ENCODE measurements around the gene ARHGAP15.

Gene ARHGAP15

DNA sequence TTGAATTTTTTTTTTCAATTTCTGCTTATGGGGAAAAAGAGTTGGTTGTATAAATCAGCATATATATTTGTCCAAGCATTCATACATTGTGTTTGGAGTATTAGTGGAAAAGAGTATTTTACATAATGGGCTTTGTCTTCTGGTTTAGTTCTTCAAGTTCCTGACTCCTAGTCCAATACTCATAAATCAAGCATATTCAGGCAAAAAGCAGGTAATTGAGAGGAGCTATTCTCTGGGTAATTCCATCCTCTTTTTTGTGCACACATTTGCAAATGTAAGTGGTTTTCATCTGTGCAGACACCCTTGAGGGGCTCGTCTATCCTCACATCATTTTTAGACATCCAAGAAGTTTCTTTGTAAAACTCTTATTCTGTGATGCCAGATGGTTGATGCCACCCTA, 337.2 kb downstream of the ARHGAP15 start:
- DNase-seq = no peak

DNA sequence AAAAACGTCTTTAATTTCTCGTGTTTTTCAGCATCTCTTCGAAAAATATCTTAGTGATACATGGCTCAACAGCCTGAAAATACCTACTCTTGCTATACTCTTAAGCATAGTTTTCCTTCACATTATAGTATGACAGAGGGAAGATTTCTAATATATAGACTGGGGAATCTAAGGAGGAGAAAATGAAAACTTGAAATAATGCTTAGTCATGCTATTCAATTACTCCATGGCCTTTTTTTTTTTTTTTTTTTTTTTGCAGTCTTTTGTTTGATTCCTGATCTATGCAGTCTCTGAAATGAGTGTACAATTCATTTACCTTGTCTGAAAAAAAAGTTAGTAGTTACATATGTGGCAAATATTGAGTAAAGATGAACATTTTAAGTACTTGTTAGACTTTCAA, 337.8 kb downstream of the ARHGAP15 start:
- no peak for DNase-seq

DNA sequence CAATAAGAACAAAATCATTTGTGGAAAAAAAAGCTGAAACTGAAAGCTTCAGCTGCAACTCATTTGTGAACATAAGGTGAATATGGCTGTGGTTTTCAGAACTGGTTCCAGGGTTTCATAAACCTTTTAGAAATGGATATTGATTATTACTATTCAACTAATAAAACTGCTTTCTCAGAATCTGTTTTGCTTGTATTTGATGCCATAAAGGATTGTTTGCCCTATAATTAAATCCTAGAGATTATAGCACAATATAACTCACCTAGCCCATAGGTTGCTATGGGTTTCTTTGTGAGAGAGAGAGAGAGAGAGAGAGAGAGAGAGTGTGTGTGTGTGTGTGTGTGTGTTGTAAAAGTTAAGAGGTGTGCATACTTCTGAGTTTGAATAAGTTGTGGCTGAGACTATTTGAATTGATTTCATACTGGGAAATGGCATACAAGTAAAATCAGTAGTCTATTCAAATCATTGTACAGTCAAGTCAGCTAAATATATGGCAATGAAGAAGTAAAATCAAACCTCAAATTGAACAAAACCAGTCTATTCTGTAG, 339.2 kb downstream of the ARHGAP15 start:
- DNase-seq = no peak

DNA sequence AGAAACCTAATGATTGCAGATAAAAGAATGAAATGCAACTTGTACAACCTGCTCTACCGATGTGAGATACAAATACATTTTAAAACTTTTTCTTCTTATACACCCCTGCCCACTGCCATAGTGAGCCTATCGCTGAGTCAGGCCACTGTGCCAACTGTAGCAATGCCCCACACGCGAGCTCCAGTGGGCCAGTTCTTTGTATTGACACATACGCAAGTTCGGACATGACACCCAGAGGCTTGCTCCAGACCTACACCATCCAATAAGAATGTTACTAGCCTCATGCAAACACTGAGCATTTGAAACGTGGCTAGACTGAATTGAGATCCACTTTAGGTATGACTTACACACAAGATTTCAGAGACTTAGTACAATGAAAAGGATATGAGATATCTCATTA, 340.1 kb downstream of the ARHGAP15 start:
- DNase-seq = no peak

DNA sequence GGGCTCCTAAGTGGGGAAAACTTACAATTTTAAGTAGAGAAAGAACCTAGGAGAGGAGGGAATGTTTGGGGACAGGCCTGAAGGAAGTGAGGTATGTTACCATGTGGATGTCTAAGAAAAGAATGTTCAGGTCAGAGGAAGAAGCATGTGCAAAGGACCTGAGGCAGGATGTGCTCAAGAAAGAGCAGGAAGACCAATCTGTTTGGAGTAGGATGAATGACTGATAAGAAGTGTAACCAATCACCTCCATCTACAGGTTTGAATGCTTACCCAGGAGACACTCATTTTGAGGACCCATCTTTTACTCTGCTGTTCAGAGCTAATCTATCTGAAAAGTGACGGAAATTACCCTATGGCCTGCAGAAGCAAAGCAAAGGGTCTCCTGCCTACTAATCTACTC, 342.3 kb downstream of the ARHGAP15 start:
- no peak for DNase-seq

DNA sequence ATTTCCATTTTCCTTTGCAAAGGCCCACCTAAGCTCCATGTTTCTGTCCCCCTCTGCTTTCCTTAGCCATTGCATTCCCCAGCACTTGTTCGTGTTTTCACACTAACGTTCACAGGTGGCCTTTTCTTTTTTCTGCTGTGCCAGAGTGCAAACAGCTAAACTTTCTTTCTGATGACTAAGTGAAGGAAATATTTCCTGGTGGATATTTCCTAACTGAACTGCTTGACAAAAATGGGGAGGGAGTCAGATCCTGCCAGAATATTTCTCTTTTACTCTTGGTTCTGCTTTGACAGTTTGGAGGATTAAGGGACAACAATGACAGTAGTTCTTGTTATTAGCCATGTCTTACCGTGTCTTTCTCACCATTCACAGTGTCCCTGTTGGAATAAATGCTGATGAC, 344.0 kb downstream of the ARHGAP15 start:
- DNase-seq = no peak

DNA sequence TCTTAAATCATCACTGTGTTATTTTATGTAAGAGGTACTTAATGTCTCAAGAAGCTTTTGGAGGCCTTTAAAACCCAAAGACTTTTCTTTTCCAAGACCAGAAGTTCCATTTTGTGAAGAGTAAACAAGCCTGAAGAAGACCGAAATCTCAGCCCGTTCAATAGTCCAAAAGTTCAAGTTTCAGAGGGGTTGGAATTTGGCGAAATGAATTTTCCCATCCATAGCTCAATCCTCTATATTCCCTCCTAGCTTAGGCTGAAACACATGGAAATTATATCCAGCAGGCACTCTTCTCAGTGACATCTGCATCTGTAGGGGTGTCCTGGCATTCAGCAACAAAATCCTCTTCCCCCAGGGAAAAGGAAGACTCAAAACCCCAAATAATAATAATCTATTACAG, 344.6 kb downstream of the ARHGAP15 start:
- no peak for DNase-seq

DNA sequence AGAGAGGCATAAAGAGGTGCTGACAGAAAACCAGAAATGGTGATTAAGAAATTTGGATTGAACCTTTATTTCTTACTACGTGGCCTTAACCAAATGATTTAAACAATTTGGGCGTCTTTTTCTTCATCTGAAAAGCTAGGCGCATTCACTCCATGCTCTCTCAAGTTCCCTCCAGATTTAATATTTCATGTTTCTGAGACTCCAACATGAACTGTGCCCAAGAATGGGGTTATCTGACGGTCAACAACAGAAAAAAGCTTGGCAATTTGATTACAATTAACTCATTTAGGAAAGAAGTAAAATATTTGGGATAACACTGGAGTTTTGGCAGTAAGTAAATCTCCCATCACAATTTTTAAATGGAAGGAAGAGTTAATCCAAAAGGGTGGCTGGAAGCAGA, 345.4 kb downstream of the ARHGAP15 start:
- no peak for DNase-seq

DNA sequence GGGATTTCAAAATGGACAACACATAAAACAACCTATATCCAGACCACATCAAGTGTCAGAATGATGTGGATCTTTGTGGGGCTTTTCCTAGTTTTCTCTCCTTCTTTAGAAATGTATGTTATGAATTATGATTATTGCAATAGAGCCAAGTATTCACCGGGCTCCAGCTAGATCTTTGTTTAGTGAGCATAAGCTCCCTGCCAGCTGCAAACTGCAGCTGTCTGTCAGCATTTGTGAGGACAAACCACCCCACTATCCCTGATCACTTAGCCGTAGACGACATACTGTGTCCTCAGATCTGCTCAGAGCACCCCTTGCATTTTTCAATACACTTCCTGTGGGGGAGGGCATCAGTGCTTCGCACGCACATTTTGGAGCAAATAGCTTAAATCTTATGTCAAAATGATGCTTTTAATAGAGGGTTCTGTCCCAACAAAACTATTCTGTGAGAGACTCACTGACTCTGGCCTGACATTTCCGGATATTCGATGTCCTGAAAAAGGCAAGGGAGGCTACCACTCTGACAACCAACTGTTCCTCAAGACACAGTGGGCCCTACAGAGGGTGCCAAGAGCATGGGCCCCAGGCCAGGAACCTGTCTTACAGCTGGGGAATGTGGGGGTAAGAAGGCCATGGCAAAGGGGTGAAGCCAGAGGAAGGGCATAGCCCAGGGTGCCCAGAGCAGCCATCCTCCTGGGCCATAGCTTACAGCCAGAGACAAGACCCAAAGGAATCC, 346.0 kb downstream of the ARHGAP15 start:
- no peak for DNase-seq

DNA sequence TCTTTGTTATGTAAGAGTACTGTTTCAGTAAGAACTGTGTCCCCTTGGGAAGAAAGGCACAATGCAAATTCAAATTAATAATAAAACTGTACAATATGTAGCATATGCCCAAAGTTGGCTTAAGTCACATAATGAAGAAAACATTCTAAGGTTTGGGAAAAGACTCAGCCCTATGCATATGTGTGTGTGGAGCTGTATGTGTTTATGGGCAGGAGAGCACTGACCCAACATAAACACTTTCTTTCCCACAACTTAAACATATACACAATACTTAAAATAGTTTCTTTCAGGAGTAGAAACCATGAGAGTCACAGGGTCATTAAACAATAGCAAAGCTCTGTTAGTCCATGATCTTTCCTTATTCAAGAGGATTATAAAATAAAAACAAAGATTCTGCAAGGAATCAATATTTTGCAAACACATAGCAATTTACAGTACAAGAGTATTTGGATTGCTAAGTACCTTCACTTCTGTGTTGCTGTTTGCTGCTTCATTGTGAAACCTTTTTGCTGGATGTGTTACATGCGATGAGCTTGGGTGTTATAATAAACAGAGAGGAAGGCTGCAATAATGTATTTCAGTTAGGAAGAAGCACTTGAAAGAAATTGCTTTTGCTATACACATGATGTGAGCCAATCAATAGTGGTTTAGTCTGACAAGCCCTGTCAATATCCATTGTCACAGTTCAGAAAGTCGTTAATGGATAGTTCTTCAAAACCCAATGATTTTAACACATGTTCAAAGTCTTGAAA, 347.3 kb downstream of the ARHGAP15 start:
- DNase-seq = no peak

DNA sequence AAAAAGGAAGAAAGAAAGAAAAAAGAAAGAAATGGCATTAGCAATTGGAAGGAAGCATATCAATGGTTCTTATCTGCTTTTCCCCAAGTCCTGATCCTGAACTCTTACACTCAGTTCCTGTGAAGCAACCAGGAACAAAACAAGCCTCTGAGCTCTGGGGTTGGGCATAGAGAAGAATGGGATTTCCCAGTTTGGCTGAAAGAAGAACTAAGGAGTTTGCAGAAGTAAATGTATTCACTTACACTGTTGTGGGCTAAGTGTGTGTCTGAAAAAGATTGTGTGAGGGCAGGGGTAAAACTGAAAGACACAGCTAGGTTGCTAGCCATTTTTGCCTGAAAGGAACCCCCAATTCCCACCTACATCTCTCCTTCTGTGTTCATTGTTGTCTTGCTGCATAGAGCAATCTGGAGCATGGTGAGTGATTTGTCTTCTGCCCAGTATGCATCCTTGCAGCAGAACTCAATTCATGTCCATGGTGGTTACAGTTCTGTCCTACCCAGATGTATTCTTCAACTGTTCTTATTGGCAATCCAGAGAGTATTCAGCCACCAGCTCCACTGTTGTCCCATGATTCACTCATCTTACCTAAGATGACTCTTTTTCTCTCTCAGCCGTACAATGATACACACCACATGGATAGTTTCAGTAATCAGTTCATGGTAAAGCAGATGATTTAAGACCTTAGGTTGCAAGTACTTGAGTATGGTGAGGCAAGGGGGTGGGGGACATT, 348.7 kb downstream of the ARHGAP15 start:
- no peak for DNase-seq

DNA sequence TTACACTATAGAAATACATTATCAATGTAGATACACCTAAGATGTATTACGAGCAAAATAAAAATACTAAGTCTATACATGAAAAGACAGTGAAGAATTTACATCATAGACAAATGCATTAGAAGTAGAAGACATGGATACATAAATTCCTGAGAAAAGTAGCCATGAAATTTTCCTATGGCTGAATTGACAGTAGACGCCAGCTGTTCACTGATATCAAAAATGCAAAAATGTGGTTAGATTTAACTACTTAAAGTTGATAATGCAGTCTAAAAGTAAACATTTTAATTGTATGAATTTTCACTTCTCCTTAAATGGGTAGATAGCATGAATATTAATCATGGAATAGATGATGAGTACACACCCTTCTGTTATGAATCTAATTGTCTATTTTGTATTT, 350.9 kb downstream of the ARHGAP15 start:
- no peak for DNase-seq

DNA sequence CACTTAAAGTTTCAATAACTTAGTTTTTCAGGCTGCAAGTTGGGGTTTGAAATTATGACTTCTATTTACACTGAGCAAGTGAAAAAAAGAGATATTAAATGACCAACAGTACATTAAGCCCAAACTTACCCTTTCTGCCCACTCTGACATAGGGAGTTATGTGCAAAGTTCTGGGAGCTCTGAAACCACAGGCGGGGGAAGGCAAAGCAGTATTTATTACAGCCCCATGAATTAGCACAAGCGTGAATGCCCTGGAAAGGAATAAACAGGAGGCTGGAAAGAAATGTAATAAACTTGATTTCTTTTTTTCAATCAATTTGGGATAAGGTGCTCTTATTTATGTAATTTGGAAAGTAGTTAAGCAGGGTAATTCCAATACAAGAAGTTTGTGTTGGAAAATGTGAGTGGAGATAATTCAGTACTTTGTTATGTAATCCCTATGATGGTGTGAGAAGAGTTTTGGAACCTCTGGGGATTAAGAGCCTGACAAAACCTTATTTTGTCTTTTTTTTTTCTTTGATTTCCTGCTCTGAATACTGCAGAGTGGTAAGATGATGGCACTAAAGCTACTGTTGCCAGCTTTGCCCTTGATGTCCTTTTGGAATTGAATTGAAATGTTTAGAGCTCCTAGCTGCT, 351.5 kb downstream of the ARHGAP15 start:
- DNase-seq = no peak

DNA sequence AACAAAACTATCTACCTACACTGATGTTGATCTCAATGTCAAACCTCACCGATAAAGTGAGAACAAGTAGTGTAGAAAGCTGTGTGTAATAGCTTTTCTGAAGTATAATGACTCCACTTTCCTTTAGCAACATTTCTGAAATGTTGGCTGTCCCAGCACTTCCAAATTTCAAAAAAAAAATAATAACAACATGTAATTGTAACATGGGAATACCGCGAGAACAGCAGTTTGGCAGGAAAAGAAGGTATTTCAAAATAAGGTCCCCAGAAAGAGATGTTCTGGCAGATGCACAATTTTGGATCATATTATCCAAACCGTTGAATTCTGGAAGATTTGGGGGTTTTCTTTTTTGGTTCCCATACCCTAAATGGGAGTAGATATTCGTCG, 352.0 kb downstream of the ARHGAP15 start:
- no peak for DNase-seq

DNA sequence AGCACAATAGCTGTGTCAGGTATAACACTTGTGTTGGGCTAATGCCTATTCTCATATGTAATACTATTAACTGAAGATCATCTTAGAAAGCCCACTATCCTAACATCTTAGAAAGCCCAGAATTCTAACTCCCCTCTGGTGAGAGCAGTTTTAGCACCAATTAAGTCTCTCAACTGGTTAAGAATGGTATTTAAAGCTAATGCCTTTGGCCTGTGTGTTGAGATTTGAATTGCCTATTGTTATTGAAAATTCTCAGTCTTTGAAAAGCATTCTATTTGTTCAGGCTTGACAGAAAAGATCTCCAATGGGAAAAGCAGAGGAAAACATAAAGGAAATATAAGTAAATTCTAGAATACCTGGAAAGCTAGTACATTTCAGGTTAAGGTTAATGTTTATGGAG, 352.5 kb downstream of the ARHGAP15 start:
- no peak for DNase-seq

DNA sequence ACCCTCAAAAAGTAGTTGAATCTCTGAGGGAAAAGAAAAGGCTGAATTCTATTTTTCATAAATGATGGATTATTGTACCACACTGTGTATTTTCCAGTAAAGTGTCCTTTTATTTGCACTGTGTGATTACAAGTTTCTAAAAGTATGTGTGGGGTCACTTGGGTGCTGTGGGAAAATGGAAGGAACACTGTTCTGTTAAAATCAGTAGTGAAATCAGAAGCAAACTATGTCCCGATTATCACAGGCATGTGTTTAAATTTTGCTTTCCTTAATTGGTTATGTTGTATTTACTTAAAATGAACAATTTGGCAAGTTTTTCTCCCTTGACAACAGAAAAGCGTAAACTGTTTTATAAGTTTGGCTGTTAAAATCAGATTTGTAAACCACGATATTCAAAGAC, 353.1 kb downstream of the ARHGAP15 start:
- no peak for DNase-seq

DNA sequence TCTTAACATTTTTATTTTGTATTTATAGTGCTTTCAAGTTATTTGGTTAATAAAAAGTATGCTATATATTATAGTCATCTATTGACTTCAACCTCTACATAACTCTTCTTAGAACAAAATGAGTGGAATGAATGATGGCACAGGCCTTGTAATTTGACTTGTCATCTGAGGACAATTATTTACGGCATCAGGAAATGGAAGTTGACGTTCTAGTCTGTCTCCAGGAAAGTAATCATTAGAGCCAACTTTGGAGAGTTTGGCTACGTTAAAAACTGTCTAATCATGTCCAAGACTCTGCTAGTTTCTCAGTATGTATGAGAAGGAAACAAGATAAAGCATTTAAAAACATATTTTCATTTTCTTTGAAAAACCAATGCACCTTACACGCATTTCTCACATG, 353.6 kb downstream of the ARHGAP15 start:
- DNase-seq = no peak

DNA sequence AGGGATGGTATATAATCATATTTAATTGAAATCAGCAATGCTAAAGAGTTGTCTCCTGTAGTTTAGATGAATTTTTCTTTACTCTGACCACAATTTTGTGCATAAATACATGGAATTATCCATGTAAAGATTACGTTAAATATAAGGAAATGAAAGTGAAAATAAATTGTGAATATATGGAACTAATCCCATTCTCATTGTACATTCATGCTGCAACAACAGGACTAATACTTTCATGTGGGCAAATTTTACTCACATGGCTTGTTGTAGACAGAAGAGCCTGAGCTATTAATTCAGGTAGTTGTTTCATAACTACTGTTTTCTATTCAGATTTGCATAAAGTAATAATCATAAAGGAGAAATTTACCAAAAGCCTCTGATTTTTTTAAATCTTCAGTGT, 357.8 kb downstream of the ARHGAP15 start:
- DNase-seq = no peak

DNA sequence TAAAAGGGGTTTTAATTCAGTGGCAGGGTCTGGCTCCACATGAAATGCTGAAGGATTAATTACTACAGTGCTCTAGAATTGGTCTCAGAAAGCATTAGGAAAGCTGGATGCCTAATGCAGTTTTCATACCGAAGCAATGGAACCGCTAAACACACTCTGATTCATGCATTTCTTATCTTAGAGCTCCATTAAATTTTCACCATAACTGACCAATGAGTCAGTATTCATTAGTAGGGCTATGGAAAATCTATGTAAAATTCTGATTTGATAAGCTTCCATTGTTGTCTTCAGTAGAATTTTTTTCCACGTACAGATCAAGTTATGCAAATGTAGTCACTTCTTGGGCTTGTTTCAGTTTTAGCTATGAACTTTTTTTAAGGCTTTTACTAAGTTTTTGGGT, 359.9 kb downstream of the ARHGAP15 start:
- DNase-seq = no peak

DNA sequence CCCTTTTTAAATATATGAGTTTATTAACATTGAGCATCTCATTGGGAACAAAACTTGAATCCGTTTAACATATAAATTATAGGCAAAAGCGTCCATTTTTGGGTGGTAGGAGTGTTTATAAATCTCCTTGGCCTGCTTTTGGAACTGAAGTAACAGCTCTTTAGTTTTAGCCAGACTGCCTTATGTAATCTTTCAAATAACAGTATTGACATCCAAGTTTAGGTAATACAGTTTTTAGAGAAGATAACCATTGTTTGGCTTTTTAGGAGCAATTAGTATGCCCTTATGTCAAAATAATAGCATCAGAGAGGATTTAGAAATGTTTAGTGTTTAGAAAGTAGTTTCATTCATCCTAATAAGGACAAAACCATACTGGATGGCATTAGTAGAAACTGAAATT, 361.9 kb downstream of the ARHGAP15 start:
- no peak for DNase-seq

DNA sequence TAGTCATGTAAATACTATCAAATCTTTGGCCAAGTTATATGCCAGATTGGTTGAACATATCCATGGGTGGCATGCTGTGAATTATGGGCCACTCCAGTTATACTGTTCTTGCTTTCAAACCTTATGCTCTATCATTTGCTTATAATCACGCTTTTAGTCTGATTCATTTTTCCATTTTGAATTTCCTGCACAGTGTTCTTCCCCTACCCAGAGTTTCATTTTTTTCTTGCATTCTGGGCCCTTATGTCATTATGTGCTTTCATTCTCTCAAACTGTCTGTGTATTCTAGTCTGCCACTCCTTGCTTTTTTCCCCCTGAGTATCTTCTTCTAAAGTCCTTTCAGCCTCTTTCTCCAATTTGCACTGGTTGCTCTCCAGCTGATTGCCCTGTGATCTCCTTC, 364.1 kb downstream of the ARHGAP15 start:
- DNase-seq = no peak

DNA sequence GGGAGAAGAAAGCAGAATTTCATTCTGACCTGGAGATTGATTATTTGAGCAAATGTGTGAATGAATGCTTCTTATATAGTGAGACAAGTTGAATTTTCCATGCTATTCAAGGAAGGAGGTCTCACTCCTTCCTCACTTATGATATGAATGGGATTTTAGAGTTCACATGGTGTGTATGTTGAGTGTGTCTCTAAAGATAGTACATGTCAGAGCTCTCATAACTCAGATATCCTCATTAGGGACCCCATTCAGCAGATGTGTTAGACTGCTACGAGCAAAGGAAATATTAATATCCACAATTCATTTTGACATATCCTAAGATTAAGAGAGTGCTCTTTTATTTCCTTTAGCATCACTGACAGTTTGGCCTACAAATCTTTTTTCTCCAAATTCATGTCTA, 368.5 kb downstream of the ARHGAP15 start:
- DNase-seq = no peak

DNA sequence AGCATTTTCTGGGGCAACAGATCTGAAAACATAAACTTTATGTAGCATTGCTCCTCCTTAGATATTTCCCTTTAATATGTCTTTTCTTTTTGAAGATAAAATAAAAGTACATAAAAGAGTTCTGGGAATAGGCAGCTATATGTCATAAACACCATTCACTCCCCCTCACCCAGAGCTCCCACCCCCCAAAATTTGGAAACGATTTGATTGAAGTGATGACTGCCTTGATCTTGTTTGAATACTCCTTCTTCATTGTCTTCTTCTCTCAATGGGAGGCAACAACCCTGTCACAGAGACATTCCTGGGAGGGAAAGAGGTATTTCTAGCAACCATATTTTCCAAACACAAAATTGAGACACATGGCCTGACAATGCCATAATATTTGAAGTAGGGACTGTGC, 369.3 kb downstream of the ARHGAP15 start:
- DNase-seq = no peak
